GM18858 (cell line): ENCODE results near the gene GTF3C2.

Source experiments
- ATAC-seq: cut with Tn5 transposase; IDR thresholded peaks from one replicate; pipeline ENCODE4 v1.9.1; 2021; ENCODE audit not compliant: unreplicated experiment

The GTF3C2 gene

GRCh38 chr2:27356382-27357181, at the start of gene GTF3C2:
GTF3C2 (minus strand) TSS chr2:27356764; CDS start chr2:27343554, 13,210 bp downstream.
- peak; percentile 74 for ATAC-seq

DNA sequence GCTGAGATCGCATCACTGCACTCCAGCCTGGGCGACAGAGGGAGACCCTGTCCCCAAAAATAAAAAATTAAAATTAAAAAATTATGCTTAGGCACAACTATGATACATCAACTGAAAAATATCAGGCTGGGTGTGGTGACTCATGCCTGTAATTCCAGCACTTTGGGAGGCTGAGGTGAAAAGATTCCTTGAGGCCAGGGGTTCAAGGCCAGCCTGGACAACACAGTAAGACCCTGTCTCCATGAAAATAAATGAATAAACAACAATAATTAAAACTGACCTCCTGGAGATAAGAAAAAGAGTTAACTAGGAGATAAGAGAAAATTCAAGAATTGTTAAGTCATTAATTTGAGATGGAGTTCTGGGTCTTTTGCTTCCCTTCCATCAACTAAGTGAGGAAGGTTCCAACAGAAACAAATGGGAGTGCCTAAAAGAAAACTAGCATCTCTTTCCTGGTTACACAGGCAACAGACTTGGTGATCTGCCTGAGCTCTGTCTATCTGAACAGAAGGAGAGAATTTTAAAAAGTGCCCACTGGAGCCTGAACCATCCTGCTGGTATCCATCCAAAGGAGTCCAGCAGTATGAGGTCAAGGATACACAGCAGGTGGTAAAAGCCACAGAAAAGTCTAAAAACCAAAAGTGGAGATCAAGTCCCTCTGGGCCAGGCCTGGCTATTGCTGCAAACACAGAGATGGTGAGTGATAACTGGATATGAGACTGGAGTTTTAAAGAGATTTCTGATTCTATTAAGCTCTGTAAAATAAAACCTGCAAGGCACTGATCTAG, 44.0 kb upstream of the GTF3C2 start:
- ATAC-seq = no peak

DNA sequence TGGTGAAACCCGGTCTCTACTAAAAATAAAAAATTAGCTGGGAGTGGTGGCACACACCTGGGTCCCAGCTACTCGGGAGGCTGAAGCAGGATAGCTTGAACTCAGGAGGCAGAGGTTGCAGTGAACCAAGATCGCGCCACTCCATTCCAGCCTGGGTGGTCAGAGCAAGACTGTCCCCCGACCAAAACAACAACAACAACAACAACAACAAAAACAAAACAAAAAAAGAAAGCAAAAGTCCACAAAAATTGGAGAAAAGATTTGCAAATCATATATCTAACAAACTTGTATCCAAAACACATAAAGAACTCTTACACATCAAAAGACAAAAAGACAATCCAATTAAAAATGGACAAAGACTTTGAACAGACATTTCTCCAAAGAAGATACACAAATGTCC, 42.4 kb upstream of the GTF3C2 start:
- ATAC-seq = no peak

GRCh38 chr2:27393225-27393624, 36.7 kb upstream of the GTF3C2 start:
- no peak for ATAC-seq

GRCh38 chr2:27390822-27391679, 34.5 kb upstream of the GTF3C2 start:
- ATAC-seq = no peak

DNA sequence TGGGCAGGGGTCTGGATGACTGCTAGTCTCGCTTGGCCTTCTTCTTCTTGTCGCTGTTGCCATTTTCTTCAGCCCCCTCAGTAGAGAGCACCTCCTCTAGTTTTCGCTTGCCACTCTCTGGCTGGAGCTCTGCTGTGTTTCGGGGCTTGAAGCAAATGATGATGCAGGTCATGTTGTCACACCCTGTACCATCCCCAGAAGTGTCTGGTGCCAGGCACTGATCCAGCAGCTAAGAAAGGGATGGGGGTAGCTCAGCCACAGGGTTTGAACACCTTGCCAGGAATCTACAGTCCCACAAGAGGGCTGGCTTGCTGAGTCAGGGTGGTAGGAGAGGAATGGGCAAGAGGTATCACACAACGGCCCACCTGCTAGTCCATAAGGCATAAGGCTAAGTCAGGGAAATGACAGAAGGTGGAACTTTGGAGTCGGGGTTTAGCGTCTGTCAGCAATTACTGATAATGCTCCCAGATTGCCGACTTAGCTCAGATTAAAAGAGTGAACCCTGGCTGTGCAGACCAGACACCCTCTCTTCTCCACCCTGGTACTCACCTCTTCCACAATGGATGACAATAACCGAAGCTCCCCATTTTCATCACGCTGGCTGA, 25.1 kb upstream of the GTF3C2 start:
- no peak for ATAC-seq

DNA sequence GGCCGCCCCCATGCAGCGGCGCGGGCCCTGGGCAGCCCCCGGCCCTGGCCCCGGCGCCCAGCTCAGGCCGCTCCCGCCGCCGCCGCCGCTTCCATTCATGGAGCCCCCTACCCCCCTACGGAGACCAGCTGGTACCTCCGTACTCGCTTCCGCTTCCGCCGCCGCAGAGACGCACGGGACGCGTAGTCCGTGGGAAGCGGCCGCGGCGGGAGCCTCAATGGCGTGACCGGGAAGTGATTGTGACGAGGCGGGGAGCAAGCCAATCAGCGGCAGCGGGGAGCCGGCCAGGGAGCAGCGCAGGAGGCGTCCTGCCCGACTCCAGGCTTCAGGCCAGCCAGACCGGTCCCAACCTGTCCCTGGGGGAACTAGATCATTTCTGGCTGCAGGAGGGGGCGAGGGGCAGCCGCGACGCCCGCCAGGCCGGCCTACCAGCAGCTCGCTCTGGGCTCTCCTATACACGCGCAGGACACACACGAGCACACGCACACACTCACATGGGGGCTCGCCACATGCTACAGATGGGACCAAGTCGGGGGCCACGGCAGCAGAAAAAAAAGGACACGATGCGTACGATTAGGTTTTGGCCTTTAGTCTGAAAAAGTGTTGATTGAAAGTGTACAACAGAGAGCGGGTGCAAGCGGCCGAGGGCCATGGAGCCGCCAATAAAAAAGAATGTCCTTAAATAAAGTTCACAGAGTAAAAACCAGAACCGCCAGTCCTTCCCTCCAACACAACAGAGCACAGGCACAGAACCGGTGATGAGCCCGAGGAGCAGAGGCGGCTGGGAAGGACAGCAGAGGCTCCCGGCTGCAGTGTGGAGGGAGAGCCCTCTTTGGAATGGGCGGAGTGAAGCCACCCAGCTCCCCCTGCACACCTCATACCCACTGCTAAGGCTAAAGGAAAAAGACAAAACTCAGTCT, 24.3 kb upstream of the GTF3C2 start, which contains the start of gene ZNF513:
ZNF513 (minus strand) TSS at position 109 of the 920 bp plus-strand sequence. CDS start 208 bp downstream, outside the sequence.
- peak; percentile 65 for ATAC-seq

DNA sequence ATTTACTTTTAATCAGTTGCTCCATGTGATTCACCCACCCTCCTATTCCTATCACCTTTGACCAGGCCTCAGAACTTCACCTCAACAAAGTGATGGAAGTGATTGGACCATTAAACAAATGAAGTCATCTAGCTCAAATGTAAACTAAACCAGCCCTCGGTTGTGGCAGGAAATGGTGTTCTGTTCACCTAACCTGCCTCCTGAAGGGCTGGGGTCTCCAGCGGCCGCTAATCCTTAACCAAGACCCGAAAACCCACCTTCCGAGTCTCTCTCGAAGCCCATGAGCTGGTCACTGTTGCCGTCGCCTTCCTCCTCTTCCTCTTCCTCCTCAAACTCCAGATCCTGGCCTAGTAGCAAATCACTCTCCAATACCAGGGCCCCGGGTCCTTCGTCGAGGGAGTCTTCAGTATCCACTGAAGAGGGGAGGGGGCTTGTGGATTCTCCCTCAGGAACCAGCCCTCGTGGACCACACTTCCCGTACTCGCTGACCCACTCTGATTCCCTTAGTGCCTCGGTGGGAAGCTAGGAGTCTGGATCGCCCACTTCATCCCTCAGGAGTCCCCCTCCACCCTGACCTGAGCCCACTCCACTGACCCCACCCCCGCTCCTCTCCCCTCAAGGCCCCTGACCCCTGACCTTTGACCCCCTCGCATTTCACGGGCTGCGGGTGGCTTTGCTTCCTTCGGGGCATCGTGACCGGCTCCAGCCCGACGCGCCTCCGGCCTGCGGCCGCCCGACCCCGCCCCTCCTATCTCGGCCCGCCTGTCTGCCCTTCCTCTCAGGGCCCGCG, 23.5 kb upstream of the GTF3C2 start:
- peak; percentile 24 for ATAC-seq

DNA sequence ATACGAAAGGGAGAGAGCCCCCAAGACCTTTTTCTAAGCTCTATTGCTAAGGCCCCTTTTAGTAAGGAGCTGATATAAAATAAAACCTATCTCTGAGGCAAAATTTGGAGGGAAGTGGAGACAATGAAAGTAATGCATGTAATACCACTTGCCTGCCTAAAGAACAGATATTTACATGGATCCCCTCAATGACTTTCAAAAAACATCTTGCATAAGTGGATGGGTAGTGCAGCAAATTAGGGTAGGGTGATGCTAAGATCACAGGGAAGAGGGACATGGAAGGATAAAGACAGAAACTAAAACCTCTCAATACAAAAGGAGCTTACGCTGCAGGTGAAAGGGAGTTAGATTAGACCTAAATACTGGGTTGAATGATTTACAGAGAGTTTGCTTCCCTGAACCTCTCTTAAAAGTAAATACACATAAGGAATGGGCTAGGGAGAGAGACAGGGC, 22.8 kb upstream of the GTF3C2 start:
- no peak for ATAC-seq

GRCh38 chr2:27378809-27379290, 22.3 kb upstream of the GTF3C2 start:
- no peak for ATAC-seq

DNA sequence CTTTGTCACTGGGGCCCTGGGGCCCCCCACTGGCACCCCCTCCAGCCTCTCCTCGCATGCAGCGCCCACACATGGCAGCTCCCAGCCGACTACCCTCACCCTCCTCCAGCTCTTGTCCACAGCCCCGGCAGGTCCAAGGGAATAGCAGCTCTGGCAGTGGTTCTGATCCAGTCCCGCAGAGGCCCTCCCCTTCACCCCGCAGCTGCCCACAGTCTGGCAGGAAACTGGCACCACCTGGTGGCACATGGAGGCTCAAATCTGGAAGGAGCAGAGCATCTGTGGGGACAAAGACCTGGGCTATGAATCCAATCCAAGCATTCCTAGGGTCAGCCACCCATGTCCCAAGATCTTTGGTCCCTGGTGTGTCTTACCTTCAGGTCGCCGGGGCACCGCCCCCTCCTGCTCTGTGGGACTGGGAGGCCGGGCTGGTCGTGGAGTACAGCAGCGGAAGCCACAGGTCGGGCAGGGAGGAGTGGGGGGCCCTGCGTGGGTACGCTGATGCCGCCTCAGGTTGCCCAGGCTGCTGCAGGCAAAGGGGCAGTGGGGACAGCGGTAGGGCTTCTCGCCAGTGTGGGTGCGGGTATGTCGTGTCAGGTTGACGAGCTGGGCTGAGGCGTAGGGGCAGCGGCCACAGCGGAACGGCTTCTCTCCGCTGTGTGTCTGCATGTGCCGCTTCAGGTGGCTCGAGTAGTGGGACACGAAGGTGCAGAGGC, 21.7 kb upstream of the GTF3C2 start:
- ATAC-seq = no peak

DNA sequence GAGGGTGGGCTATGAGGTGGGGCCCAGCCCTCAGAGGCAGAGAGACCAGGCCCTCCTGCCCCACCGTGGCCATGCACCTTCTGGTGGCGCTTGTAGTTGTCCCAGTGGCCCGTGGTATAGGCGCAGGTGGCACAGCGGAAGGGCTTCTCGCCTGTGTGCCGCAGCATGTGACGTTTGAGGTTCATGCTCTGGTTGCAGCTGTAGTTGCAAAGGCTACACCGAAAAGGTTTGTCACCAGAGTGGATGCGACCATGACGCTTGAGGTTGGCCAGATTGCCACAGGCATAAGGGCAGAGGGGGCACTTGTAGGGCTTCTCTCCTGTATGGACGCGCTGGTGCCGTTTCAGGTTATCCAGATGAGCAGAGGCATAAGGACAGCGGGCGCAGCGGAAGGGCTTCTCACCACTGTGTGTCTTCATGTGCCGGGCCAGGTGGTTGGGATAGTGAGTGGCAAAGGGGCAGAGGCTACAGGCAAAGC, 21.1 kb upstream of the GTF3C2 start:
- ATAC-seq = no peak

GRCh38 chr2:27376866-27377617, 20.5 kb upstream of the GTF3C2 start:
- no peak for ATAC-seq

- ATAC-seq = no peak
Observed at GRCh38 chr2:27376151-27376865, 19.7 kb upstream of the GTF3C2 start.

DNA sequence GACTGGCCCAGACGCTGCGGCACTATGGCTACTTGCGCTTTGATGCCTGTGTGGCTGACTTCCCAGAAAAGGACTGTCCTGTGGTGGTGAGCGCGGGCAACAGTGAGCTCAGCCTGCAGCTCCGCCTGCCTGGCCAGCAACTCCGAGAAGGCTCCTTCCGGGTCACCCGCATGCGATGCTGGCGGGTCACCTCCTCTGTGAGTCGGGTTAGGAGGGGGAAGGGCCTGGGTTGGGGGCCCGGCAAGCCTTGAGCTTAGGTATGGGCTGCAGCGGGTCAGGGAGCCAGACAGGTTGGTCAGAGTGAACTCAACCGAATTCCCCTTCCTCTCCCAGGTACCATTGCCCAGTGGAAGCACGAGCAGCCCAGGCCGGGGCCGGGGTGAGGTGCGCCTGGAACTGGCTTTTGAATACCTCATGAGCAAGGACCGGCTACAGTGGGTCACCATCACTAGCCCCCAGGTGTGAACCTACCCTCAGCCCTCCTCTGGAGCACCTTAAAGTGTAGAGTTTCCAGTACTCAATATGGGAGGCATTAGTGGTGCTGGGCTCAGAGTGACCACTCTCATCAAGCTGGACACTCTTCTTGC, 19.0 kb upstream of the GTF3C2 start:
- no peak for ATAC-seq

GRCh38 chr2:27373567-27373966, 17.0 kb upstream of the GTF3C2 start:
- ATAC-seq = no peak
